Measurements from ENCODE around the gene OR10A5. TPM values are rescaled to one million over a fixed set of nuclear protein-coding genes. Genes with fewer than 3 reads are reported as not detected.

OR10A5 gene
- not detected for total RNA-seq

GRCh38 chr11:6845383-6845782, at the start of gene OR10A5:
Gene OR10A5, plus strand, starts transcription at chr11:6845683. Its CDS starts 0 bp downstream, at chr11:6845683.

GRCh38 chr11:6799402-6799801, 46.1 kb upstream of the OR10A5 start, which contains the start of gene OR6A2:
Gene OR6A2, minus strand, starts transcription at chr11:6799689. Its CDS starts 3,981 bp downstream, at chr11:6795708.

GRCh38 chr11:6862961-6863360, 17.5 kb downstream of the OR10A5 start, which contains the start of gene OR10A2:
Gene OR10A2, plus strand, starts transcription at chr11:6863057. Its CDS starts 6,698 bp downstream, at chr11:6869755.

GRCh38 chr11:6876325-6876724, 30.8 kb downstream of the OR10A5 start, which contains the start of gene OR10A4:
Gene OR10A4, plus strand, starts transcription at chr11:6876625. Its CDS starts 23 bp downstream, at chr11:6876648.

GRCh38 chr11:6892400-6892799, 46.9 kb downstream of the OR10A5 start, which contains the start of gene OR2D2:
Gene OR2D2, minus strand, starts transcription at chr11:6892500. Its CDS starts 0 bp downstream, at chr11:6892500.

Other genes with a start within 250 kb of the OR10A5 start
- gene RRP8, start 242.1 kb upstream of the OR10A5 start, total RNA-seq: 25.7 TPM
- gene ILK, start 241.9 kb upstream of the OR10A5 start, total RNA-seq: 53.5 TPM
- gene TAF10, start 233.5 kb upstream of the OR10A5 start, total RNA-seq: 15.7 TPM
- gene TPP1, start 226.3 kb upstream of the OR10A5 start, total RNA-seq: 13.1 TPM
- gene DCHS1, start 189.9 kb upstream of the OR10A5 start, total RNA-seq: 99.8 TPM
- 23.2 TPM for gene MRPL17, start 162.3 kb upstream of the OR10A5 start, total RNA-seq
- gene OR2AG2, start 73.7 kb upstream of the OR10A5 start, total RNA-seq: 1.6 TPM
- gene OR2AG1, start 62.7 kb upstream of the OR10A5 start, total RNA-seq: not detected
- 2.2 TPM for gene OR6A2, start 46.0 kb upstream of the OR10A5 start, total RNA-seq
- not detected for gene OR10A2, start 17.4 kb downstream of the OR10A5 start, total RNA-seq
- not detected for gene OR10A4, start 30.9 kb downstream of the OR10A5 start, total RNA-seq
- gene OR2D2, start 46.8 kb downstream of the OR10A5 start, total RNA-seq: 2.2 TPM
- not detected for gene OR2D3, start 75.3 kb downstream of the OR10A5 start, total RNA-seq
- 6.3 TPM for gene ZNF215, start 80.7 kb downstream of the OR10A5 start, total RNA-seq
- gene ZNF214, start 174.7 kb downstream of the OR10A5 start, total RNA-seq: 17.8 TPM
- gene NLRP14, start 174.8 kb downstream of the OR10A5 start, total RNA-seq: 1.6 TPM
- gene RBMXL2, start 243.3 kb downstream of the OR10A5 start, total RNA-seq: 0.31 TPM

Measured in parietal lobe (tissue), 1 donor.